MM.1S (cell line): Measurements from ENCODE around the gene IRX1.

Experiments used
- CTCF ChIP-seq: fragments of 300-600 bp; sonication (generic); IDR thresholded peaks from 2 replicates; pipeline ENCODE4 v1.5.1; 2016; ENCODE audit warnings: antibody characterized with exemption, low read length, mixed read lengths
- EZH2phosphoT487 ChIP-seq: fragments of 300-600 bp; sonication (generic); IDR thresholded peaks from 2 replicates; pipeline ENCODE4 v1.6.1; 2018; ENCODE audit warnings: antibody characterized with exemption, low read length

- TF ChIP-seq CTCF = no peak
- no peak for TF ChIP-seq EZH2phosphoT487
These were observed 31.5 kb upstream of the IRX1 start for GRCh38 chr5:3564116-3564515.
